Smooth muscle cell of the pulmonary artery (primary cell): ENCODE results near the gene C17orf78. TPM values are rescaled to one million over a fixed set of nuclear protein-coding genes. Genes with fewer than 3 reads are reported as not detected.

Experiments used
- total RNA-seq: library from RNA; depleted of rRNA; stranded (reverse); fragments of >200 nt; gene quantifications from 2 replicates; pipeline ENCODE4 v1.2.3, GENCODE V29; 2014

The C17orf78 gene
- not detected in 2 replicates for total RNA-seq

DNA sequence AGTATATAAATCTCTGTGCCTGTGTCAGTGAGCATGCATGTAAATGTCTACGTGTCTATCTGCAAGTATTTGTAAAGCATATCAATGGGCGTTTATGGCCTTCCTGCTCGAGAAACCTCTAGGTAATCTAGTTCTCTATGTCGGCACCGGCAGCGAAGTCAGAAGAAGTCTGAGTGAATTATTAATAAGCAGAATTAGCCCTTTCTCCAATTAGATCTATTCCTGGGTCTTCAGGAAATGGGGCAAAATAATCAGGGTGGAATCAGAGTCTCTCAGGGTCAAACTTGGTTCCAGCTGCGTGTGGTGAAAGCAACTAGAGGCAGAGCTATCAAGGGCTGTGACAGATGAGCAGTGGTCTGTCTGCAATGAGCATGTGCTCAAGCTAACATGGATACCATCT lies at the start of gene C17orf78:
Gene C17orf78 (plus strand): TSS at position 280 of the 400 bp plus-strand sequence. CDS start 108 bp downstream, at position 388.

DNA sequence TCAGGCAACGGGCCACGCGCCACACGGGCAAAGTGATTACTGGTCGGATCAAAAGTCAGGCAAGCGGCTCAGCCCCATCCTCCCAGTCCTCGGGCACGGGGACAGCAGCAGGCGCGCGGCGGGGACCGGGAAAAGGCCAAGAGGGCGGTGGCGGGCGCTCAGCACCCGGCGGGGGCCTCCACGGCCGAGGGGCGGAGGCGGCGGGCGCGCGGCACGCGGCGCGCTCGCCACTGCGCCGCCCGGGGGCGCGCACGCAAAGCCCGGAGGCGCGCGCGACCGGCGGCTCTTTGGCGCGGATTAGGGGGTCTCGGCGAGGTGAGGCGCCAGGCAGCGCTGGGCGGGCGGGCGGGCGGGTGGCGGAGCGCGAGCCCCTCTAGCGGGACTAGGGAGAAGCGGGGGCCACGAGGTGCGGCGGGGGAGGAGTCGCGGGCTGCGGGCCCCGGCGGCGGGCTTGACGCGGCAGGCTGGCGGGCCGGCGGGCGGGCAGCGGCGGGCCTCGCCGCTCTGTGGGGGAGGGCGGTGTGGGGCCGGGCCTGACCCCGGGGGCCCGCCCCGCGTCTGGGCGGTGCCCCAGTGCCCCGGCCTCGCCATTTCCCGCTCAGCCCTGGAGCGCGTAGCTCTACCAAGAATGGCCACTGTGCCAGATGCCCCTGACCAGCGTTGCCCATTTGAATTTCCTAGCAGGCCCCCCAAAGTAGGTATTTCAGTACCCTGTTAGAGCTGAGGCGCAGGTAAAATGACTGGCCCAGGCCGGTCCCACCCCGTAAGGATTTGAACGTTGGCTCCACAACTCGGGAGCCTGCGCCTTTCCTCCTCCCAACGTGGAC lies 31.1 kb downstream of the C17orf78 start, which contains the start of the genes ACACA and TADA2A:
Gene ACACA (minus strand): TSS at position 202 of the 827 bp plus-strand sequence. CDS start 537 bp downstream, outside the sequence.
Gene TADA2A (plus strand): TSS at position 252 of the 827 bp plus-strand sequence. CDS start 4,480 bp downstream, outside the sequence.

Other genes starting within 250 kb of the C17orf78 start
- gene ACACA, start 30.9 kb downstream of the C17orf78 start, total RNA-seq, result 71.8 and 109 TPM in 2 replicates
- 16.8 and 17.8 TPM in 2 replicates for gene TADA2A, start 30.9 kb downstream of the C17orf78 start, total RNA-seq
- gene DUSP14, start 113.9 kb downstream of the C17orf78 start, total RNA-seq, result 38.3 and 49.6 TPM in 2 replicates
- gene SYNRG, start 233.4 kb downstream of the C17orf78 start, total RNA-seq, result 19.6 and 22.6 TPM in 2 replicates